Breast epithelium (tissue), 4 donors: ENCODE data around the gene RIPOR2. TPM values are rescaled to one million over a fixed set of nuclear protein-coding genes. Genes with fewer than 3 reads are reported as not detected.

ENCODE experiments used
- DNase-seq, 2 donors: peaks; one replicate each; pipeline ENCODE4 v3.0.0-alpha.2; 2019; ENCODE audit warnings: low spot score in 2 of 2
- H3K27ac ChIP-seq, 2 donors: fragments of 200-600 bp; sonication (generic) in 1 of 2; one replicate each; pipeline ENCODE4 v1.5.1; 2016 to 2019; ENCODE audit warnings: mild to moderate bottlenecking in 1 of 2
- H3K27me3 ChIP-seq, 2 donors: fragments of 200-600 bp; sonication (generic) in 1 of 2; one replicate each; pipeline versions ENCODE4 v1.5.1 to v1.6.0; 2017 to 2019; ENCODE audit warnings: control low read depth in 1 of 2, mild to moderate bottlenecking in 1 of 2
- H3K36me3 ChIP-seq: fragments of 200-600 bp; one replicate; pipeline ENCODE4 v1.5.1; 2019
- H3K4me1 ChIP-seq, 2 donors: fragments of 200-600 bp; sonication (generic); one replicate each; pipeline ENCODE4 v1.5.1; 2016 to 2019; ENCODE audit warnings: control low read depth in 1 of 2
- H3K4me3 ChIP-seq, 3 donors: fragments of 200-600 bp; sonication (generic); 1 replicate in 2 of 3; 2 replicates in 1 of 3; pipeline ENCODE4 v1.5.1; 2016 to 2019; ENCODE audit warnings: mild to moderate bottlenecking in 3 of 3, moderate library complexity in 2 of 3
- H3K9me3 ChIP-seq, 2 donors: fragments of 200-600 bp; sonication (generic) in 1 of 2; one replicate each; pipeline ENCODE4 v1.5.1; 2016 to 2019; ENCODE audit warnings: control low read depth in 1 of 2
- CTCF ChIP-seq, 3 donors: fragments of 450-650 bp; IDR thresholded peaks; one replicate each; pipeline ENCODE4 v1.5.1; 2016 to 2017; ENCODE audit warnings: antibody characterized with exemption in 3 of 3, mild to moderate bottlenecking in 3 of 3, moderate library complexity in 3 of 3
- POLR2A ChIP-seq: fragments of 450-650 bp; IDR thresholded peaks from one replicate; pipeline ENCODE4 v1.6.1; 2016; ENCODE audit warnings: antibody characterized with exemption, mild to moderate bottlenecking, moderate library complexity
- POLR2AphosphoS5 ChIP-seq, 3 donors: sonication (generic); formaldehyde crosslinking; IDR thresholded peaks; one replicate each; pipeline ENCODE4 v1.6.1; 2017; ENCODE audit warnings: antibody characterized with exemption in 3 of 3
- intact Hi-C: fragments of 100-400 bp; cut with DNase I; formaldehyde crosslinking; loops from one replicate; pipeline ENCODE4 v1.15.1; 2023; ENCODE audit warnings: low total_unique reads
- total RNA-seq, 3 donors: library from RNA; depleted of rRNA; stranded (reverse); fragments of >200 nt; gene quantifications; one replicate each; pipeline ENCODE4 v1.1.0, GENCODE V29; 2016

Gene RIPOR2
- total RNA-seq, 3 donors from 2014 or later, result 13.8 to 70.5 (median 29.2) TPM

- Histone ChIP-seq H3K36me3 (no peaks in the 10 kb centered on the region), H3K9me3 (no peaks in the 10 kb centered on the region), H3K4me3 (no peak overlapping the region), H3K27me3 (no peaks in the 10 kb centered on the region), H3K4me1 (no peaks in the 10 kb centered on the region), H3K27ac (no peak overlapping the region)
- DNase-seq, result no peak
- intact Hi-C loops, result no loop called here
- TF ChIP-seq POLR2AphosphoS5 (IDR thresholded peaks at IDR 0.05) (no peak), POLR2A (no peak), CTCF (IDR thresholded peaks at IDR 0.05) (no peak)
Observed at GRCh38 chr6:24868765-24869164, 67.0 kb downstream of the RIPOR2 start.

- no peak for DNase-seq
- intact Hi-C loops, result no loop called here
- Histone ChIP-seq H3K36me3 (no peaks in the 10 kb centered on the region), H3K27ac (no peak overlapping the region), H3K27me3 (no peaks in the 10 kb centered on the region), H3K4me3 (no peak overlapping the region), H3K4me1 (no peaks in the 10 kb centered on the region), H3K9me3 (no peaks in the 10 kb centered on the region)
- TF ChIP-seq POLR2AphosphoS5 (IDR thresholded peaks at IDR 0.05), result no peak
- no peak for TF ChIP-seq POLR2A
- TF ChIP-seq CTCF (IDR thresholded peaks at IDR 0.05), result no peak
Observed at GRCh38 chr6:24867104-24867703, 68.6 kb downstream of the RIPOR2 start.

DNA sequence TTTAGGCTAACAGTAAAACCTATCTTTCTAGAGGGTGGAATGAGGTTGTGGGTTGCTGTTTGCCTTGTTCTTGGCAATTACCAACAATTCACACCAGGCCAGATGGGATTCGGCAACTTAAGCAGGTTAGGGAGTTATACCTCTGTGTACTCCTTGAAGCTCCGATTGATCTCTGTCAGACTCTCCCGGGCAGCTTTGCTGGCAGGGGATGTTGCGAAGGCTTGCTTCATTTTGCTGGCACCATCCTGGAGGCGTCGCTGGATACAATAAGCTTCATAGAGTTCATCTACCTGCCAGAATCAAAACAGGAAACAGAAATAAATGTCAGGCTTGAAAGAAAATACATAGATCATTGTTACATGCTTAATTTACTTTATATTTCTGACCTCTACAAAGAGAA lies 70.6 kb downstream of the RIPOR2 start:
- peak in 1 of 2 donors; percentile 54 for DNase-seq
- Histone ChIP-seq H3K36me3 (no peaks in the 10 kb centered on the region), H3K4me1 (no peaks in the 10 kb centered on the region), H3K4me3 (peak overlapping the region in 1 of 3 donors; percentile 14), H3K27ac (peak overlapping the region; percentile 52 to 65), H3K27me3 (no peaks in the 10 kb centered on the region), H3K9me3 (no peaks in the 10 kb centered on the region)
- intact Hi-C loops, result no loop called here
- TF ChIP-seq POLR2AphosphoS5 (IDR thresholded peaks at IDR 0.05) (no peak), CTCF (IDR thresholded peaks at IDR 0.05) (no peak), POLR2A (no peak)

DNA sequence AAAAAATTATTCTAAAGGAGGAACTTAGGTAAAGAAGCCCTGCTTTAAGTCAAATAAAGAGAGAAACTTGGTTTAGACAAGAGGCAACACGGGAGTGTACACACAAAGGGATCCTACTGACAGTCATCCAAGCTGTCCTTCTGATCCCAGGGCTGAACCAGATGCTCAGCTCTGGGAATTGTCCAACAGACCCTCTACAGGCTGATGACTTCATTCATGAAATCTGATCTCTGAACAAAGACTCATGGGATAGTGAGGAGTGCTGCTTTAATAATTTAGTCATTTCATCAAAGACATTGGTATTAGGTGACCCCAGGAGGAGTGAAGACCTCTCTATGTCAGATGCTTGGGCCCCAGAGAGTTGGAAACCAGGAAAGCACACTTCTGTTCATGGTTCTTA lies 71.4 kb downstream of the RIPOR2 start:
- Histone ChIP-seq H3K4me3 (no peak overlapping the region), H3K27ac (peak overlapping the region; percentile 52 to 65), H3K36me3 (no peaks in the 10 kb centered on the region), H3K9me3 (no peaks in the 10 kb centered on the region), H3K27me3 (no peaks in the 10 kb centered on the region), H3K4me1 (no peaks in the 10 kb centered on the region)
- TF ChIP-seq POLR2AphosphoS5 (IDR thresholded peaks at IDR 0.05), result no peak
- no peak for TF ChIP-seq CTCF (IDR thresholded peaks at IDR 0.05)
- TF ChIP-seq POLR2A, result no peak
- intact Hi-C loops, result no loop called here
- no peak for DNase-seq

DNA sequence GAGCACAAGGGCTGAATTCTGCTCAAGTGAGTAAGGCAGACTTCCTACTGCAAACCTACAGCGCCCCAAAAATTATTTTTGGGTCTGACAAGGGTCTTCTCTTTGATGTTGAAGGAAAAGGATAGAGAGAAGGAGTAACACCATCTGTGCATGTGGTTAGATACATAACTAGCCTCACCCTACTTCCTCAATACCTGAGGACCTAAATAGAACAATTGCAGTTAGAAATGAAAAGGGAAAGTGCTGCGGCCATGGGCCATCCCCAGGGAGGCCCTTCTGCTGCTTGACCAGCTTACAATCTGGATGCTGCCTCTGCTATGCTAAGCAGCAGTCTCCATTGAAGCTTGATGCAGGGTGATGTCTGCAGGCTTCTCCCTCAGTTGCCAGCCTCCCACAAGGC lies 73.8 kb downstream of the RIPOR2 start:
- no peak for DNase-seq

More for the DNA sequence above, 73.8 kb downstream of the RIPOR2 start:
- intact Hi-C loops, result no loop called here
- Histone ChIP-seq H3K4me3 (no peak overlapping the region), H3K36me3 (no peaks in the 10 kb centered on the region), H3K27me3 (no peaks in the 10 kb centered on the region), H3K4me1 (peaks cover 0 to 9% of the 10 kb centered on the region in 2 donors), H3K27ac (no peak overlapping the region), H3K9me3 (no peaks in the 10 kb centered on the region)
- TF ChIP-seq CTCF (IDR thresholded peaks at IDR 0.05) (no peak), POLR2A (no peak), POLR2AphosphoS5 (IDR thresholded peaks at IDR 0.05) (no peak)
